ES-I3 (cell line): ENCODE measurements around the gene KRTAP4-6.
"Not testable (repeated sequence)": the region's sequence is repeated elsewhere in the genome, so short reads cannot be mapped to it uniquely, and the experiment has no call there.

ENCODE experiments used
- H3K36me3 ChIP-seq: 2 replicates; pipeline ENCODE4 v1.6.1; 2013; ENCODE audit warnings: mild to moderate bottlenecking, low read length, control low read depth, moderate library complexity; ENCODE audit not compliant: insufficient read depth
- H3K4me1 ChIP-seq: 2 replicates; pipeline ENCODE4 v1.6.1; 2013; ENCODE audit warnings: mild to moderate bottlenecking, control low read depth, low read length; ENCODE audit not compliant: insufficient read depth
- H3K9ac ChIP-seq: 2 replicates; pipeline ENCODE4 v1.6.1; 2013; ENCODE audit warnings: low read depth, mild to moderate bottlenecking, low read length, moderate library complexity
- H3K9me3 ChIP-seq: 2 replicates; pipeline ENCODE4 v1.6.1; 2013; ENCODE audit warnings: mild to moderate bottlenecking, low read length, moderate library complexity; ENCODE audit not compliant: control insufficient read depth, insufficient read depth

Gene KRTAP4-6

GRCh38 chr17:41104386-41105038 lies 35.8 kb downstream of the KRTAP4-6 start:
- not testable (repeated sequence) for H3K9me3 ChIP-seq, H3K9ac ChIP-seq, H3K36me3 ChIP-seq, H3K4me1 ChIP-seq

- Histone ChIP-seq H3K36me3 (no peaks in the 10 kb centered on the region), H3K4me1 (no peaks in the 10 kb centered on the region), H3K9ac (no peak overlapping the region), H3K9me3 (no peaks in the 10 kb centered on the region)
These were observed 36.4 kb downstream of the KRTAP4-6 start for GRCh38 chr17:41103896-41104295.

GRCh38 chr17:41101586-41102259 lies 38.6 kb downstream of the KRTAP4-6 start, which contains the start of gene KRTAP4-16:
Gene KRTAP4-16, minus strand, starts transcription at chr17:41102209. Its CDS starts 0 bp downstream, at chr17:41102209.
- Histone ChIP-seq H3K4me1 (no peaks in the 10 kb centered on the region), H3K36me3 (no peaks in the 10 kb centered on the region), H3K9ac (no peak within 1 kb of the TSS), H3K9me3 (no peaks in the 10 kb centered on the region)

- H3K9ac ChIP-seq, H3K4me1 ChIP-seq, H3K9me3 ChIP-seq, H3K36me3 ChIP-seq: not testable (repeated sequence)
These were observed 40.5 kb downstream of the KRTAP4-6 start for GRCh38 chr17:41099682-41100480.

- Histone ChIP-seq H3K4me1 (no peaks in the 10 kb centered on the region), H3K9ac (no peak overlapping the region), H3K9me3 (no peaks in the 10 kb centered on the region), H3K36me3 (no peaks in the 10 kb centered on the region)
These were observed 41.9 kb downstream of the KRTAP4-6 start for GRCh38 chr17:41098481-41098880.

GRCh38 chr17:41098042-41098441 lies 42.3 kb downstream of the KRTAP4-6 start, which contains the start of gene KRTAP4-8:
Gene KRTAP4-8, minus strand, starts transcription at chr17:41098142. Its CDS starts 58 bp downstream, at chr17:41098084.
- no peaks in the 10 kb centered on the region for H3K9me3 ChIP-seq
- no peaks in the 10 kb centered on the region for H3K4me1 ChIP-seq
- H3K36me3 ChIP-seq, result no peaks in the 10 kb centered on the region
- no peak within 1 kb of the TSS for H3K9ac ChIP-seq

- Histone ChIP-seq H3K4me1 (no peaks in the 10 kb centered on the region), H3K9ac (no peak overlapping the region), H3K36me3 (no peaks in the 10 kb centered on the region), H3K9me3 (no peaks in the 10 kb centered on the region)
These were observed 44.3 kb downstream of the KRTAP4-6 start for GRCh38 chr17:41096055-41096454.
